BJ (cell line): ENCODE results near the gene NPAS2. TPM values are rescaled to one million over a fixed set of nuclear protein-coding genes. Genes with fewer than 3 reads are reported as not detected.

Source experiments
- CTCF ChIA-PET: fragments of 350-600 bp; formaldehyde crosslinking; extraction: SDS; loops from one replicate; lab custom pipeline; 2021; ENCODE audit warnings: antibody characterized with exemption, inconsistent platforms; lab: Yijun Ruan, JAX
- POLR2A ChIA-PET: fragments of 300-600 bp; sonication (Branson Sonifier 250); formaldehyde crosslinking; extraction: SDS; loops from one replicate; lab custom pipeline; 2021; ENCODE audit warnings: antibody characterized with exemption; lab: Charles Lee
- DNase-seq: peaks from one replicate; pipeline ENCODE4 v3.0.0-alpha.2; 2011; ENCODE audit warnings: low read depth
- H3K27me3 ChIP-seq: 2 replicates; pipeline ENCODE4 v1.6.0; 2011; ENCODE audit warnings: low read length; ENCODE audit not compliant: control insufficient read depth, insufficient read depth
- H3K36me3 ChIP-seq: 2 replicates; pipeline ENCODE4 v1.5.1; 2011; ENCODE audit warnings: low read length; ENCODE audit not compliant: control insufficient read depth, insufficient read depth
- H3K4me3 ChIP-seq: 2 replicates; pipeline ENCODE4 v1.5.1; 2011; ENCODE audit warnings: low read depth, mild to moderate bottlenecking, control low read depth, low read length
- CTCF ChIP-seq: IDR thresholded peaks from 2 replicates; pipeline ENCODE4 v1.5.1; 2011; ENCODE audit warnings: low read depth, mild to moderate bottlenecking, control low read depth, inconsistent platforms, low read length, moderate library complexity; ENCODE audit not compliant: insufficient read depth
- polyA plus RNA-seq: library from polyadenylated mRNA; depleted of rRNA; stranded (reverse); fragments of >200 nt; gene quantifications from 2 replicates; pipeline ENCODE4 v1.2.3, GENCODE V29; 2011

NPAS2 gene
- polyA plus RNA-seq, 1 experiment = 13.1 TPM

- POLR2A ChIA-PET = no interaction called here
Measured at GRCh38 chr2:100793982-100794381, 26.0 kb upstream of the NPAS2 start.

GRCh38 chr2:100796499-100797100 lies 23.3 kb upstream of the NPAS2 start:
- no peaks in the 10 kb centered on the region; the same call in 1 of the 2 replicates for H3K27me3 ChIP-seq
- no peak overlapping the region for H3K4me3 ChIP-seq
- ChIA-PET POLR2A (no interaction called here), CTCF (no interaction called here)
- no peak for DNase-seq
- TF ChIP-seq CTCF = no peak
- no peaks in the 10 kb centered on the region for H3K36me3 ChIP-seq

More at GRCh38 chr2:100793982-100794381, 26.0 kb upstream of the NPAS2 start:
- H3K36me3 ChIP-seq = no peaks in the 10 kb centered on the region
- no peak for TF ChIP-seq CTCF
- no peak overlapping the region for H3K4me3 ChIP-seq
- no peaks in the 10 kb centered on the region; the same call in none of the 2 replicates for H3K27me3 ChIP-seq
- DNase-seq = no peak
- CTCF ChIA-PET = no interaction called here

- no peak for TF ChIP-seq CTCF
- POLR2A ChIA-PET = no interaction called here
- no peak for DNase-seq
- Histone ChIP-seq H3K36me3 (no peaks in the 10 kb centered on the region), H3K27me3 (no peaks in the 10 kb centered on the region; the same call in 1 of the 2 replicates), H3K4me3 (no peak overlapping the region)
- CTCF ChIA-PET = interaction anchor here (0.9 kb wide), 1 partner anchor 10 kb away, joined by 3 read pairs; no protein-coding TSS in a partner anchor
Measured at GRCh38 chr2:100799686-100800085, 20.3 kb upstream of the NPAS2 start.

GRCh38 chr2:100800915-100801314 lies 19.0 kb upstream of the NPAS2 start:
- no peak overlapping the region for H3K4me3 ChIP-seq
- ChIA-PET POLR2A (no interaction called here), CTCF (interaction anchor here (0.8 to 1.6 kb wide), 3 partner anchors 18 to 70 kb away, joined by 3 read pairs; no protein-coding TSS in a partner anchor)
- no peaks in the 10 kb centered on the region; the same call in 1 of the 2 replicates for H3K27me3 ChIP-seq
- DNase-seq = no peak
- no peaks in the 10 kb centered on the region for H3K36me3 ChIP-seq
- TF ChIP-seq CTCF = no peak

- Histone ChIP-seq H3K36me3 (no peaks in the 10 kb centered on the region), H3K4me3 (no peak overlapping the region), H3K27me3 (no peaks in the 10 kb centered on the region; the same call in 1 of the 2 replicates)
- DNase-seq = no peak
- CTCF ChIA-PET = interaction anchor here (0.8 to 1.6 kb wide), 3 partner anchors 18 to 71 kb away, joined by 3 read pairs; no protein-coding TSS in a partner anchor
- no peak for TF ChIP-seq CTCF
- POLR2A ChIA-PET = no interaction called here
Measured at GRCh38 chr2:100801402-100801801, 18.5 kb upstream of the NPAS2 start.
